OCI-LY7 (cell line): ENCODE measurements around the gene PTAFR. TPM values are rescaled to one million over a fixed set of nuclear protein-coding genes. Genes with fewer than 3 reads are reported as not detected.

Source experiments
- BruUV-seq: library from RNA; stranded (reverse); fragments of 400-500 nt; replicated peaks from 2 replicates; lab custom pipeline; 2021; lab: Mats Ljungman, UMichigan
- CTCF ChIA-PET: fragments of 300-600 bp; sonication (Branson Sonifier 250); formaldehyde crosslinking; loops from one replicate; lab custom pipeline; 2022; ENCODE audit warnings: antibody characterized with exemption; ENCODE audit not compliant: unreplicated experiment; lab: Charles Lee
- POLR2A ChIA-PET: fragments of 300-600 bp; sonication (Branson Sonifier 250); formaldehyde crosslinking; loops from one replicate; lab custom pipeline; 2022; ENCODE audit warnings: antibody characterized with exemption; lab: Charles Lee
- DNase-seq: peaks from one replicate; pipeline ENCODE4 v3.0.0-alpha.2; 2015; ENCODE audit warnings: low spot score
- H2AFZ ChIP-seq: fragments of 200-600 bp; sonication (generic), shearing (Covaris generic); 2 replicates; pipeline ENCODE4 v1.6.1; 2014; ENCODE audit warnings: mild to moderate bottlenecking, antibody characterized with exemption, low read length, moderate library complexity
- H3K27ac ChIP-seq: fragments of 200-600 bp; sonication (generic); 2 replicates; pipeline ENCODE4 v1.5.1; 2014; ENCODE audit warnings: mixed run types, low read depth, mild to moderate bottlenecking, moderate library complexity, low read length, inconsistent platforms; ENCODE audit not compliant: poor library complexity, severe bottlenecking
- H3K36me3 ChIP-seq: fragments of 200-600 bp; sonication (generic); 2 replicates; pipeline ENCODE4 v1.6.1; 2014; ENCODE audit warnings: mild to moderate bottlenecking, antibody characterized with exemption, low read length, moderate library complexity, mixed read lengths; ENCODE audit not compliant: insufficient read depth
- H3K4me1 ChIP-seq: fragments of 200-600 bp; sonication (generic); 2 replicates; pipeline ENCODE4 v1.5.1; 2014; ENCODE audit warnings: mild to moderate bottlenecking, low read length; ENCODE audit not compliant: insufficient read depth, poor library complexity, severe bottlenecking
- H3K4me2 ChIP-seq: fragments of 200-600 bp; sonication (generic); 2 replicates; pipeline ENCODE4 v1.6.1; 2014; ENCODE audit warnings: mild to moderate bottlenecking, low read length
- H3K4me3 ChIP-seq: fragments of 200-600 bp; sonication (generic); 2 replicates; pipeline ENCODE4 v1.5.1; 2014; ENCODE audit warnings: mild to moderate bottlenecking, low read depth, low read length; ENCODE audit not compliant: poor library complexity, severe bottlenecking
- H3K79me2 ChIP-seq: fragments of 200-600 bp; sonication (generic); 2 replicates; pipeline ENCODE4 v1.6.1; 2016; ENCODE audit warnings: low read depth, mild to moderate bottlenecking, low read length, moderate library complexity, mixed read lengths; ENCODE audit not compliant: insufficient read depth
- H3K9me2 ChIP-seq: fragments of 200-600 bp; sonication (generic); 2 replicates; pipeline ENCODE4 v1.6.1; 2016; ENCODE audit warnings: mild to moderate bottlenecking, low read length, mixed read lengths; ENCODE audit not compliant: insufficient read depth
- H3K9me3 ChIP-seq: fragments of 200-600 bp; sonication (generic); 2 replicates; pipeline ENCODE4 v1.6.1; 2014; ENCODE audit warnings: mild to moderate bottlenecking, mixed run types, low read length, mixed read lengths
- H4K20me1 ChIP-seq: fragments of 200-600 bp; sonication (generic); 2 replicates; pipeline ENCODE4 v1.6.1; 2014; ENCODE audit warnings: mild to moderate bottlenecking, antibody characterized with exemption, low read length, moderate library complexity, mixed read lengths; ENCODE audit not compliant: insufficient read depth
- EZH2phosphoT487 ChIP-seq: fragments of 200-600 bp; sonication (generic); IDR thresholded peaks from 2 replicates; pipeline ENCODE4 v1.6.1; 2018; ENCODE audit warnings: low read depth, borderline replicate concordance, mild to moderate bottlenecking, mixed run types, antibody characterized with exemption, low read length, moderate library complexity, mixed read lengths
- intact Hi-C: fragments of 100-400 bp; cut with micrococcal nuclease; formaldehyde crosslinking; loops from one replicate; pipeline ENCODE4 v1.10.0; 2022; ENCODE audit not compliant: unreplicated experiment
- total RNA-seq, 2 experiments: library from RNA; depleted of rRNA in 1 of 2; stranded (reverse); fragments of >200 nt in 1 of 2; shearing (Covaris generic) in 1 of 2; gene quantifications; 2 replicates each; pipeline ENCODE4 v1.2.3, GENCODE V29; 2014 to 2022
- TF ChIP-seq, protein P1 (sequence below): fragments of 200-600 bp; sonication (generic); conservative IDR thresholded peaks from 2 replicates; pipeline ENCODE4 v1.5.1; 2014; ENCODE audit warnings: mild to moderate bottlenecking, antibody characterized with exemption, low read length, moderate library complexity, mixed read lengths

The PTAFR gene
- total RNA-seq, 2 experiments from 2014 or later: 8.0 to 32.8 TPM

DNA sequence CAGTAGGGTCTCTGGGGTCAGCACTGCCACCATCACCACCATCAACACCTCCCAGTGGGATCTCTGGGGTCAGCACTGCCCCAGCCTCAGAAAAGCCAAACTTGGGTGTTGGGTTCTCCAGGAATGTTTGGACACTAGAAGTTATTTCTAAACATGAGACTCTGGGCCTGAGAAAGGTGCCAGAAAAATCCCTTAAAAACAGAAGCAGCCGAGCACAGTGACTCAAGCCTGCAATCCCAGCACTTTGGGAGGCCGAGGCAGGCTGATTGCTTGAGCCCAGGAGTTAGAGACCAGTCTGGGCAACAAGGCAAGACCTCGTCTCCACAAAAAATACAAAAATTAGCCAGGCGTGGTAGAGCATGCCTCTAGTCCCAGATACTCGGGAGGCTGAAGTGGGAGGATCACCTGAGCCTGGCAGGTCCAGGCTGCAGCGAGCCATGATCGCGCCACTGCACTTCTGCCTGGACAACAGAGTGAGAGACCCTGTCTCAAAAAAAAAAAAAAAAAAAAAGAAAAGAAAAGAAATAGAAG is 470 bp downstream of the PTAFR start:
- ChIA-PET CTCF (interaction anchor here (0.6 to 1.5 kb wide), 6 partner anchors 11 to 85 kb away, joined by 3 to 18 read pairs (median 9); no protein-coding TSS in a partner anchor), POLR2A (interaction anchor here (0.6 to 4.6 kb wide), 9 partner anchors 28 to 140 kb away, joined by 3 to 32 read pairs (median 4); partner anchors contain the start of gene EYA3)
- Histone ChIP-seq H3K4me2 (peak overlapping the region; percentile 98), H3K36me3 (peaks cover 10% of the 10 kb centered on the region; the same call in 1 of the 2 replicates), H3K79me2 (peaks cover 43% of the 10 kb centered on the region), H3K9me2 (no peaks in the 10 kb centered on the region), H3K4me3 (peak overlapping the region; percentile 77), H2AFZ (no peak overlapping the region; the same call in 1 of the 2 replicates), H4K20me1 (no peaks in the 10 kb centered on the region), H3K4me1 (peaks cover 81% of the 10 kb centered on the region), H3K9me3 (no peaks in the 10 kb centered on the region), H3K27ac (peak overlapping the region; percentile 97)
- TSS peak; percentile 57 for BruUV-seq
- DNase-seq: peak; percentile 18
- intact Hi-C loops: loop anchor here (1.0 kb wide), 3 partner anchors 29 to 85 kb away; no protein-coding TSS in a partner anchor
- TF ChIP-seq EZH2phosphoT487: no peak
- TF ChIP-seq, protein P1, sequence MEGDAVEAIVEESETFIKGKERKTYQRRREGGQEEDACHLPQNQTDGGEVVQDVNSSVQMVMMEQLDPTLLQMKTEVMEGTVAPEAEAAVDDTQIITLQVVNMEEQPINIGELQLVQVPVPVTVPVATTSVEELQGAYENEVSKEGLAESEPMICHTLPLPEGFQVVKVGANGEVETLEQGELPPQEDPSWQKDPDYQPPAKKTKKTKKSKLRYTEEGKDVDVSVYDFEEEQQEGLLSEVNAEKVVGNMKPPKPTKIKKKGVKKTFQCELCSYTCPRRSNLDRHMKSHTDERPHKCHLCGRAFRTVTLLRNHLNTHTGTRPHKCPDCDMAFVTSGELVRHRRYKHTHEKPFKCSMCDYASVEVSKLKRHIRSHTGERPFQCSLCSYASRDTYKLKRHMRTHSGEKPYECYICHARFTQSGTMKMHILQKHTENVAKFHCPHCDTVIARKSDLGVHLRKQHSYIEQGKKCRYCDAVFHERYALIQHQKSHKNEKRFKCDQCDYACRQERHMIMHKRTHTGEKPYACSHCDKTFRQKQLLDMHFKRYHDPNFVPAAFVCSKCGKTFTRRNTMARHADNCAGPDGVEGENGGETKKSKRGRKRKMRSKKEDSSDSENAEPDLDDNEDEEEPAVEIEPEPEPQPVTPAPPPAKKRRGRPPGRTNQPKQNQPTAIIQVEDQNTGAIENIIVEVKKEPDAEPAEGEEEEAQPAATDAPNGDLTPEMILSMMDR: no peak

DNA sequence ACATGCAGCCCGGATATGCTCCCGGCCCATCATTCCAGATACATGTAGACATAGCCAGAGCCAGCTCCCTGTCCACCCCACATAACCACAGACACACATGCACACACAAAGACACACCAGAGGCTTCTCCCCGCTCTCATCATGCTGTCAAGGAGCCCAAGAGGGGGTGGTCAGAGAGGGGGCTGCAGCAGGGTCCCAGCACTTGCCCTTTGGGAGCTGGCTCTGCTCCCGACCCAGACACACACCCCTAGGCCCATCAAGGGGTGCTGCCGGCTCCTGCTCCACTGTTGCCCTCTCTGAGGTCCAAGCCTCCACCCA is 2.6 kb downstream of the PTAFR start:
- ChIA-PET CTCF (no interaction called here), POLR2A (interaction anchor here (0.6 to 4.6 kb wide), 7 partner anchors 9 to 88 kb away, joined by 3 to 32 read pairs (median 7); partner anchors contain the start of gene EYA3)
- Histone ChIP-seq H3K4me2 (peak overlapping the region; percentile 98), H3K36me3 (peaks cover 25% of the 10 kb centered on the region), H2AFZ (no peak overlapping the region), H4K20me1 (no peaks in the 10 kb centered on the region), H3K27ac (peak overlapping the region; percentile 97), H3K79me2 (peaks cover 63% of the 10 kb centered on the region), H3K4me3 (peak overlapping the region; percentile 77), H3K9me3 (no peaks in the 10 kb centered on the region), H3K9me2 (no peaks in the 10 kb centered on the region), H3K4me1 (peaks cover 84% of the 10 kb centered on the region)
- BruUV-seq: no TSS peak
- no peak for DNase-seq
- intact Hi-C loops: no loop called here
- no peak for TF ChIP-seq EZH2phosphoT487
- TF ChIP-seq, protein P1: no peak
